DOHH2 (cell line): ENCODE measurements around the gene ZFYVE19.

ENCODE experiments used
- H3F3A ChIP-seq: fragments of 200-600 bp; sonication (generic), shearing (Covaris generic); 2 replicates; pipeline ENCODE4 v1.6.0; 2016; ENCODE audit warnings: antibody characterized with exemption, mild to moderate bottlenecking; ENCODE audit not compliant: control insufficient read depth, insufficient read depth
- H3K27ac ChIP-seq: fragments of 200-600 bp; sonication (generic); 2 replicates; pipeline ENCODE4 v1.5.1; 2014; ENCODE audit warnings: low read depth, mild to moderate bottlenecking, low read length, moderate library complexity
- H3K27me3 ChIP-seq: fragments of 200-600 bp; sonication (generic); 2 replicates; pipeline ENCODE4 v1.6.1; 2014; ENCODE audit warnings: mild to moderate bottlenecking, low read length, mixed read lengths; ENCODE audit not compliant: control insufficient read depth
- H3K36me3 ChIP-seq: fragments of 200-600 bp; sonication (generic); 2 replicates; pipeline ENCODE4 v1.6.1; 2014; ENCODE audit warnings: mild to moderate bottlenecking, low read length, moderate library complexity, mixed read lengths; ENCODE audit not compliant: control insufficient read depth
- H3K4me1 ChIP-seq: fragments of 200-600 bp; sonication (generic); 2 replicates; pipeline ENCODE4 v1.6.1; 2014; ENCODE audit warnings: mild to moderate bottlenecking, low read length, mixed read lengths; ENCODE audit not compliant: control insufficient read depth
- H3K4me2 ChIP-seq: fragments of 200-600 bp; sonication (generic); 2 replicates; pipeline ENCODE4 v1.6.0; 2014; ENCODE audit warnings: mild to moderate bottlenecking, low read length, moderate library complexity
- H3K4me3 ChIP-seq: fragments of 200-600 bp; sonication (generic); 2 replicates; pipeline ENCODE4 v1.5.1; 2014; ENCODE audit warnings: mild to moderate bottlenecking, low read length, mixed read lengths
- H3K79me2 ChIP-seq: fragments of 200-600 bp; sonication (generic); 2 replicates; pipeline ENCODE4 v1.6.1; 2014; ENCODE audit warnings: mild to moderate bottlenecking, low read length, mixed read lengths; ENCODE audit not compliant: control insufficient read depth
- H3K9me2 ChIP-seq: fragments of 200-600 bp; sonication (generic); replicated peaks from 2 replicates; pipeline ENCODE4 v1.6.1; 2014; ENCODE audit warnings: mild to moderate bottlenecking, low read length, mixed read lengths; ENCODE audit not compliant: control insufficient read depth
- H3K9me3 ChIP-seq: fragments of 200-600 bp; sonication (generic); 2 replicates; pipeline ENCODE4 v1.6.1; 2014; ENCODE audit warnings: antibody characterized with exemption, low read length, mixed read lengths; ENCODE audit not compliant: control insufficient read depth, insufficient read depth
- H4K20me1 ChIP-seq: fragments of 200-600 bp; sonication (generic); 2 replicates; pipeline ENCODE4 v1.6.0; 2014; ENCODE audit warnings: low read depth, mild to moderate bottlenecking, antibody characterized with exemption, low read length, moderate library complexity; ENCODE audit not compliant: control insufficient read depth, insufficient read depth
- CTCF ChIP-seq: fragments of 200-600 bp; sonication (generic); IDR thresholded peaks from one replicate; pipeline ENCODE4 v1.5.1; 2014; ENCODE audit warnings: antibody characterized with exemption, mild to moderate bottlenecking, low read depth, low read length; ENCODE audit not compliant: poor library complexity, severe bottlenecking
- EZH2phosphoT487 ChIP-seq: fragments of 200-600 bp; sonication (generic); IDR thresholded peaks from 2 replicates; pipeline ENCODE4 v1.6.1; 2017; ENCODE audit warnings: borderline replicate concordance, mild to moderate bottlenecking, antibody characterized with exemption, low read length, moderate library complexity, mixed read lengths

Gene ZFYVE19

GRCh38 chr15:40845511-40846284, 38.8 kb downstream of the ZFYVE19 start:
- TF ChIP-seq CTCF (no peak), EZH2phosphoT487 (no peak)
- H3K27me3 ChIP-seq = peaks cover 11% of the 10 kb centered on the region
- no peak overlapping the region for H3K27ac ChIP-seq
- no peaks in the 10 kb centered on the region for H3K9me2 ChIP-seq
- no peaks in the 10 kb centered on the region for H4K20me1 ChIP-seq
- H3K4me3 ChIP-seq = peak overlapping the region; percentile 60
- peaks cover 3% of the 10 kb centered on the region for H3F3A ChIP-seq
- H3K4me1 ChIP-seq = peaks cover 47% of the 10 kb centered on the region
- no peaks in the 10 kb centered on the region for H3K9me3 ChIP-seq
- H3K79me2 ChIP-seq = peaks cover 4% of the 10 kb centered on the region; the same call in 1 of the 2 replicates
- H3K4me2 ChIP-seq = peak overlapping the region; percentile 71
- no peaks in the 10 kb centered on the region for H3K36me3 ChIP-seq

GRCh38 chr15:40846841-40847222, 39.9 kb downstream of the ZFYVE19 start:
- Histone ChIP-seq H3K79me2 (peaks cover 4% of the 10 kb centered on the region; the same call in 1 of the 2 replicates), H3K9me2 (no peaks in the 10 kb centered on the region), H3K36me3 (no peaks in the 10 kb centered on the region), H4K20me1 (no peaks in the 10 kb centered on the region), H3K27me3 (peaks cover 11% of the 10 kb centered on the region), H3K9me3 (no peaks in the 10 kb centered on the region), H3K4me2 (peak overlapping the region; percentile 71), H3K4me3 (peak overlapping the region; percentile 60), H3F3A (peaks cover 3% of the 10 kb centered on the region), H3K27ac (peak overlapping the region; percentile 36), H3K4me1 (peaks cover 47% of the 10 kb centered on the region)
- no peak for TF ChIP-seq EZH2phosphoT487
- no peak for TF ChIP-seq CTCF

- Histone ChIP-seq H3K79me2 (peaks cover 4% of the 10 kb centered on the region; the same call in 1 of the 2 replicates), H3K4me2 (peak overlapping the region; percentile 71), H3K9me2 (no peaks in the 10 kb centered on the region), H3K4me3 (peak overlapping the region; percentile 60), H3K36me3 (no peaks in the 10 kb centered on the region), H3F3A (peaks cover 3% of the 10 kb centered on the region), H3K4me1 (peaks cover 47% of the 10 kb centered on the region), H3K27me3 (peaks cover 11% of the 10 kb centered on the region), H3K9me3 (no peaks in the 10 kb centered on the region), H3K27ac (peak overlapping the region; percentile 36), H4K20me1 (no peaks in the 10 kb centered on the region)
- TF ChIP-seq EZH2phosphoT487 = no peak
- TF ChIP-seq CTCF = no peak
These were observed 40.5 kb downstream of the ZFYVE19 start for GRCh38 chr15:40847223-40847961.
